Smooth muscle cell (in vitro differentiated cells): ENCODE data around the gene TBX1. TPM values are rescaled to one million over a fixed set of nuclear protein-coding genes. Genes with fewer than 3 reads are reported as not detected.

Source experiments
- DNase-seq: peaks from one replicate; lab custom pipeline; 2025; ENCODE audit not compliant: unreplicated experiment; lab: John Stamatoyannopoulos, UW
- H2AFZ ChIP-seq: fragments of 200-600 bp; sonication (generic); 2 replicates; pipeline ENCODE4 v1.6.0; 2016; ENCODE audit warnings: antibody characterized with exemption, low read depth, mild to moderate bottlenecking
- H3F3A ChIP-seq: fragments of 200-600 bp; sonication (generic); 2 replicates; pipeline ENCODE4 v1.6.0; 2017; ENCODE audit warnings: antibody characterized with exemption, low read depth
- H3K27ac ChIP-seq: fragments of 200-600 bp; sonication (generic); 2 replicates; pipeline ENCODE4 v1.5.1; 2016; ENCODE audit warnings: low read depth, mild to moderate bottlenecking
- H3K27me3 ChIP-seq: fragments of 200-600 bp; sonication (generic); 2 replicates; pipeline ENCODE4 v1.6.1; 2016; ENCODE audit warnings: low read depth, mild to moderate bottlenecking
- H3K36me3 ChIP-seq: fragments of 200-600 bp; sonication (generic); 2 replicates; pipeline ENCODE4 v1.5.1; 2016; ENCODE audit warnings: low read depth
- H3K4me1 ChIP-seq: fragments of 200-600 bp; sonication (generic); 2 replicates; pipeline ENCODE4 v1.5.1; 2016; ENCODE audit warnings: low read depth
- H3K4me2 ChIP-seq: fragments of 200-600 bp; sonication (generic); 2 replicates; pipeline ENCODE4 v1.6.0; 2016; ENCODE audit warnings: mild to moderate bottlenecking
- H3K4me3 ChIP-seq: fragments of 200-600 bp; sonication (generic); 2 replicates; pipeline ENCODE4 v1.5.1; 2016; ENCODE audit warnings: mild to moderate bottlenecking
- H3K79me2 ChIP-seq: fragments of 200-600 bp; sonication (generic); 2 replicates; pipeline ENCODE4 v1.6.0; 2016; ENCODE audit warnings: low read depth, mild to moderate bottlenecking
- H3K9ac ChIP-seq: fragments of 200-600 bp; sonication (generic); 2 replicates; pipeline ENCODE4 v1.6.0; 2016; ENCODE audit warnings: low read depth
- H3K9me3 ChIP-seq: fragments of 200-600 bp; sonication (generic); replicated peaks from 2 replicates; pipeline ENCODE4 v1.5.1; 2016; ENCODE audit warnings: low read depth
- H4K20me1 ChIP-seq: fragments of 200-600 bp; sonication (generic); 2 replicates; pipeline ENCODE4 v1.6.0; 2016; ENCODE audit warnings: low read depth
- WGBS: methylation state at CpG from one replicate; pipeline ENCODE4 v1.1.7; 2016; ENCODE audit warnings: low lambda C conversion rate; 5-methylcytosine and 5-hydroxymethylcytosine counted together
- polyA plus RNA-seq: library from polyadenylated mRNA; unstranded; fragments of >200 nt; fragmentation: Nextera tagmentation; extraction: Ambion mirVana; gene quantifications from 2 replicates; pipeline ENCODE4 v1.2.1, GENCODE V29; 2016
- total RNA-seq: library from RNA; depleted of rRNA; stranded (reverse); fragments of >200 nt; gene quantifications from 2 replicates; pipeline ENCODE4 v1.2.3, GENCODE V29; 2014
- TF ChIP-seq, protein P1 (sequence below): fragments of 200-600 bp; sonication (generic); IDR thresholded peaks from 2 replicates; pipeline ENCODE4 v1.5.1; 2017; ENCODE audit warnings: borderline replicate concordance, mild to moderate bottlenecking, antibody characterized with exemption; ENCODE audit not compliant: insufficient read depth, poor library complexity, severe bottlenecking

The TBX1 gene
- total and polyA plus RNA-seq, 2 experiments from 2014 or later = not detected

DNA sequence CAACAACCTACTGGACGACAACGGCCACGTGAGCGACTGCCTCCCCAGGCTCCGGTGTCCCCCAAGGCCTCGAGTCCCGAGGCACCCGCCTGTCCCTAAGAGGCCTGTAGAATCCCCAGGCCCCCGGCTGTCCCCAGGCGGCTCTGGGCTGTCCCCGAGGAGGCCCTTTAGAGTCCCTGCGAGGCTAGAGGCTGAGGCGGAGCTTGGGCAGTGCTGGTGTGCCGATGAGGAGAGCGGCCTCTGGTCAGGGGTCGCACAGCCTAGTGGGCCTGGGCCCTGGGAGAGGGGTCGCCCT lies 3.7 kb downstream of the TBX1 start:
- no peak overlapping the region for H3K4me2 ChIP-seq
- H3F3A ChIP-seq = no peaks in the 10 kb centered on the region
- peaks cover 6% of the 10 kb centered on the region for H3K4me1 ChIP-seq
- H2AFZ ChIP-seq = no peak overlapping the region
- H3K79me2 ChIP-seq = no peaks in the 10 kb centered on the region
- no peaks in the 10 kb centered on the region for H4K20me1 ChIP-seq
- DNase-seq = no peak
- 58% methylated on average over 17 of the region's 17 CpGs for WGBS
- TF ChIP-seq, protein P1, sequence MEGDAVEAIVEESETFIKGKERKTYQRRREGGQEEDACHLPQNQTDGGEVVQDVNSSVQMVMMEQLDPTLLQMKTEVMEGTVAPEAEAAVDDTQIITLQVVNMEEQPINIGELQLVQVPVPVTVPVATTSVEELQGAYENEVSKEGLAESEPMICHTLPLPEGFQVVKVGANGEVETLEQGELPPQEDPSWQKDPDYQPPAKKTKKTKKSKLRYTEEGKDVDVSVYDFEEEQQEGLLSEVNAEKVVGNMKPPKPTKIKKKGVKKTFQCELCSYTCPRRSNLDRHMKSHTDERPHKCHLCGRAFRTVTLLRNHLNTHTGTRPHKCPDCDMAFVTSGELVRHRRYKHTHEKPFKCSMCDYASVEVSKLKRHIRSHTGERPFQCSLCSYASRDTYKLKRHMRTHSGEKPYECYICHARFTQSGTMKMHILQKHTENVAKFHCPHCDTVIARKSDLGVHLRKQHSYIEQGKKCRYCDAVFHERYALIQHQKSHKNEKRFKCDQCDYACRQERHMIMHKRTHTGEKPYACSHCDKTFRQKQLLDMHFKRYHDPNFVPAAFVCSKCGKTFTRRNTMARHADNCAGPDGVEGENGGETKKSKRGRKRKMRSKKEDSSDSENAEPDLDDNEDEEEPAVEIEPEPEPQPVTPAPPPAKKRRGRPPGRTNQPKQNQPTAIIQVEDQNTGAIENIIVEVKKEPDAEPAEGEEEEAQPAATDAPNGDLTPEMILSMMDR = no peak
- H3K4me3 ChIP-seq = no peak overlapping the region
- H3K27ac ChIP-seq = no peak overlapping the region
- peaks cover 93% of the 10 kb centered on the region for H3K27me3 ChIP-seq
- no peak overlapping the region for H3K9ac ChIP-seq
- H3K36me3 ChIP-seq = no peaks in the 10 kb centered on the region
- no peaks in the 10 kb centered on the region for H3K9me3 ChIP-seq

DNA sequence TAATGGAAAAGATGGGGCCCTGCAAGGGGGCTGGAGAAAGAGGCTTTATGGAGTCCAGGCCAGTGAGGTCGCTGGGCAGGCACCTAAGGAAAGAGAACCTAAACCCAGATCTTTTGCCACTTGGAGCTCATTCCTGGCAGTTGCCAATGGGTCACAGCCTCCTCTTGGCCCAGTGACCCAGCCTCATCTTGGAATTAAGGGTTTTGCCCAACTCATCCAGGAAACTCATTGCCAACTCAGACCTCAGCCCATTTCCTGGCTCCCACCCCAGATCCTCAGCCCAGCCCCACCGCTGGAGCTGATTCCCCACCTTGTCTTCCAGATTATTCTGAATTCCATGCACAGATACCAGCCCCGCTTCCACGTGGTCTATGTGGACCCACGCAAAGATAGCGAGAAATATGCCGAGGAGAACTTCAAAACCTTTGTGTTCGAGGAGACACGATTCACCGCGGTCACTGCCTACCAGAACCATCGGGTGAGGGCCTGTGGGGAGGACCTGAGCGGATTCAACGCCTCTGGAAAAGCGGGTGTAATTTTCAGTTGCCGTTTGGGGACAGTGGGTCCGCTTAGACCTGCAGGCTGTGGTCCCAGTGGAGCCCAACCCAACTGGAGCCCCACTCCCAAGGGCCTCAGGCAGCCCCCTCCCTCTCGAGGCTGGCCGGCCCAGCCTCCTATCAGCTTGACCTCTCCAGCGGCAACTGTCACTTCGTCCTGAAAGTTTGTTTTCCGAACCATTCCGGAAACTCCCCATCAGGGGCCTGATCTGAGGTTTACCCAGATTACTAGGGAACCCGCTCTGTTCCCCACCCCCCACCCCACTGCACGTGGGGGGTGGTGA lies 4.3 kb downstream of the TBX1 start:
- peak overlapping the region; percentile 79 for H3K4me2 ChIP-seq
- no peak overlapping the region for H2AFZ ChIP-seq
- no peaks in the 10 kb centered on the region for H3K79me2 ChIP-seq
- no peak overlapping the region for H3K4me3 ChIP-seq
- H3K36me3 ChIP-seq = no peaks in the 10 kb centered on the region
- no peak overlapping the region for H3K9ac ChIP-seq
- no peaks in the 10 kb centered on the region for H4K20me1 ChIP-seq
- H3K27ac ChIP-seq = no peak overlapping the region
- WGBS = 24% methylated on average over 25 of the region's 25 CpGs
- no peaks in the 10 kb centered on the region for H3K9me3 ChIP-seq
- no peak for DNase-seq
- no peaks in the 10 kb centered on the region for H3F3A ChIP-seq
- H3K27me3 ChIP-seq = peaks cover 93% of the 10 kb centered on the region
- peaks cover 6% of the 10 kb centered on the region for H3K4me1 ChIP-seq
- TF ChIP-seq, protein P1 = no peak

DNA sequence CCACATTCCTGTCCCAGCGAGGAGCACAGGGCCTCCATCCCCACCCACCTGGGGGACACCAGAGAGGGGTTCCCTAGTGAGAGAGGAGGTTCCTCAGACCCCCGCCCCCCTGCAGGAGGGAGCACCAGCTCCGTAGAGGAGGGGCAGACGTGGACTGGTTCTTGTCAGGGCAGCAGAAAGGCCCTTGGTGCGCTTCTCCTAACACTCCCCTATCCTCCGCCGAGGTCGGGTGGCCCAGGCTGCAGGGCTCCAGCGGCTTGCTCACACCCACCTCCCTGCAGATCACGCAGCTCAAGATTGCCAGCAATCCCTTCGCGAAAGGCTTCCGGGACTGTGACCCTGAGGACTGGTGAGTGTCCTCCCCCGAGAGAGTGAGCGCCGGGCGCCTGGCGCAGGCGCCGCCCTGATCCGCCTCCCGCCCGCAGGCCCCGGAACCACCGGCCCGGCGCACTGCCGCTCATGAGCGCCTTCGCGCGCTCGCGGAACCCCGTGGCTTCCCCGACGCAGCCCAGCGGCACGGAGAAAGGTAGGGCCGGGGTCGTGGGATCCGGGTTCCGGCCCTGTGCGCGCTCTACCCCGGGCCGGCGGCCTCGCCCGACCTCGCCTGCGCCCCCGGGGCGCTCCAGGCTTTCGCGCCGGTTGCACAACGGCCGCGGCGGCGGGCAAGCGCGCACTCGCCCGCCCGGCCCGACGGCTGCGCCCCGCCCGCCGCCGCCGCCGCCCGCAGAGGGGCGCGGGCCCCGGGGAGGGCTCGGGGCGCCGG lies 5.1 kb downstream of the TBX1 start:
- DNase-seq = no peak
- Histone ChIP-seq H3K27ac (no peak overlapping the region), H3K4me2 (peak overlapping the region; percentile 79)

More for the DNA sequence above, 5.1 kb downstream of the TBX1 start:
- Histone ChIP-seq H3K79me2 (no peaks in the 10 kb centered on the region), H3F3A (no peaks in the 10 kb centered on the region), H3K9ac (no peak overlapping the region), H3K9me3 (no peaks in the 10 kb centered on the region), H2AFZ (no peak overlapping the region), H3K36me3 (no peaks in the 10 kb centered on the region), H3K4me3 (peak overlapping the region; percentile 24), H3K4me1 (peaks cover 3% of the 10 kb centered on the region), H4K20me1 (no peaks in the 10 kb centered on the region), H3K27me3 (peaks cover 96% of the 10 kb centered on the region)
- WGBS = 3% methylated on average over 67 of the region's 83 CpGs
- TF ChIP-seq, protein P1 = no peak
